Muscle layer of duodenum (tissue), 2 donors: ENCODE measurements around the gene ANKS1A.
"Not testable (repeated sequence)": the region's sequence is repeated elsewhere in the genome, so short reads cannot be mapped to it uniquely, and the experiment has no call there.

Source experiments
- H3K27ac ChIP-seq: one replicate; pipeline ENCODE4 v1.7.0; 2013; ENCODE audit warnings: mild to moderate bottlenecking, low read length
- H3K27me3 ChIP-seq: one replicate; pipeline ENCODE4 v1.7.0; 2013; ENCODE audit warnings: low read depth, mild to moderate bottlenecking, control low read depth, low read length
- H3K36me3 ChIP-seq, 2 donors: one replicate each; pipeline ENCODE4 v1.7.0; 2013; ENCODE audit warnings: low read length in 2 of 2, control low read depth in 1 of 2, mild to moderate bottlenecking in 1 of 2; ENCODE audit not compliant: insufficient read depth in 2 of 2, control insufficient read depth in 1 of 2
- H3K4me1 ChIP-seq, 2 donors: one replicate each; pipeline ENCODE4 v1.7.0; 2013; ENCODE audit warnings: low read length in 2 of 2, mild to moderate bottlenecking in 2 of 2, control low read depth in 1 of 2, moderate library complexity in 1 of 2; ENCODE audit not compliant: insufficient read depth in 2 of 2, control insufficient read depth in 1 of 2
- H3K4me3 ChIP-seq, 2 donors: one replicate each; pipeline ENCODE4 v1.7.0; 2013; ENCODE audit warnings: low read length in 2 of 2, low read depth in 1 of 2, mild to moderate bottlenecking in 1 of 2
- H3K9me3 ChIP-seq, 2 donors: one replicate each; pipeline ENCODE4 v1.7.0; 2013; ENCODE audit warnings: low read length in 2 of 2, control low read depth in 1 of 2, mild to moderate bottlenecking in 1 of 2; ENCODE audit not compliant: control insufficient read depth in 1 of 2
- donor health status: healthy.

ANKS1A gene

GRCh38 chr6:34924831-34925625, 36.0 kb downstream of the ANKS1A start:
- no peak overlapping the region for H3K27ac ChIP-seq
- no peaks in the 10 kb centered on the region for H3K9me3 ChIP-seq
- H3K4me3 ChIP-seq, result no peak overlapping the region
- no peaks in the 10 kb centered on the region for H3K36me3 ChIP-seq
- H3K27me3 ChIP-seq, result no peaks in the 10 kb centered on the region
- H3K4me1 ChIP-seq, result no peaks in the 10 kb centered on the region

- Histone ChIP-seq H3K27ac (no peak overlapping the region), H3K27me3 (no peaks in the 10 kb centered on the region), H3K36me3 (no peaks in the 10 kb centered on the region), H3K4me3 (no peak overlapping the region), H3K9me3 (no peaks in the 10 kb centered on the region), H3K4me1 (no peaks in the 10 kb centered on the region)
These were observed 37.6 kb downstream of the ANKS1A start for GRCh38 chr6:34926655-34927054.

GRCh38 chr6:34928220-34928619, 39.2 kb downstream of the ANKS1A start:
- Histone ChIP-seq H3K27ac (no peak overlapping the region), H3K27me3 (no peaks in the 10 kb centered on the region), H3K4me3 (no peak overlapping the region), H3K36me3 (no peaks in the 10 kb centered on the region), H3K9me3 (no peaks in the 10 kb centered on the region), H3K4me1 (no peaks in the 10 kb centered on the region)

- Histone ChIP-seq H3K9me3 (no peaks in the 10 kb centered on the region), H3K36me3 (no peaks in the 10 kb centered on the region), H3K4me1 (no peaks in the 10 kb centered on the region), H3K4me3 (no peak overlapping the region), H3K27ac (no peak overlapping the region), H3K27me3 (no peaks in the 10 kb centered on the region)
These were observed 39.6 kb downstream of the ANKS1A start for GRCh38 chr6:34928695-34929094.

- H3K36me3 ChIP-seq, result no peaks in the 10 kb centered on the region
- no peak overlapping the region for H3K27ac ChIP-seq
- H3K9me3 ChIP-seq, result no peaks in the 10 kb centered on the region
- no peak overlapping the region for H3K4me3 ChIP-seq
- no peaks in the 10 kb centered on the region for H3K27me3 ChIP-seq
- peaks cover 0 to 2% of the 10 kb centered on the region in 2 donors for H3K4me1 ChIP-seq
These were observed 40.4 kb downstream of the ANKS1A start for GRCh38 chr6:34929241-34929978.

- peaks cover 0 to 10% of the 10 kb centered on the region in 2 donors for H3K4me1 ChIP-seq
- no peaks in the 10 kb centered on the region for H3K9me3 ChIP-seq
- no peaks in the 10 kb centered on the region for H3K27me3 ChIP-seq
- no peak overlapping the region for H3K4me3 ChIP-seq
- H3K36me3 ChIP-seq, result no peaks in the 10 kb centered on the region
- H3K27ac ChIP-seq, result no peak overlapping the region
These were observed 41.2 kb downstream of the ANKS1A start for GRCh38 chr6:34930221-34930620.

GRCh38 chr6:34932202-34932601, 43.1 kb downstream of the ANKS1A start:
- H3K9me3 ChIP-seq, H3K27me3 ChIP-seq, H3K27ac ChIP-seq, H3K4me3 ChIP-seq, H3K36me3 ChIP-seq: not testable (repeated sequence)
- peaks cover 0 to 12% of the 10 kb centered on the region in 2 donors for H3K4me1 ChIP-seq

- Histone ChIP-seq H3K36me3 (no peaks in the 10 kb centered on the region), H3K27ac (no peak overlapping the region), H3K4me1 (peaks cover 0 to 12% of the 10 kb centered on the region in 2 donors), H3K9me3 (no peaks in the 10 kb centered on the region), H3K27me3 (no peaks in the 10 kb centered on the region), H3K4me3 (no peak overlapping the region)
These were observed 45.5 kb downstream of the ANKS1A start for GRCh38 chr6:34934516-34934915.

- H3K27me3 ChIP-seq, result no peaks in the 10 kb centered on the region
- no peak overlapping the region for H3K27ac ChIP-seq
- H3K4me3 ChIP-seq, result no peak overlapping the region
- H3K9me3 ChIP-seq, result no peaks in the 10 kb centered on the region
- peaks cover 0 to 12% of the 10 kb centered on the region in 2 donors for H3K4me1 ChIP-seq
- no peaks in the 10 kb centered on the region for H3K36me3 ChIP-seq
These were observed 49.2 kb downstream of the ANKS1A start for GRCh38 chr6:34938268-34938667.

GRCh38 chr6:34940030-34940434, 51.0 kb downstream of the ANKS1A start:
- no peaks in the 10 kb centered on the region for H3K9me3 ChIP-seq
- H3K36me3 ChIP-seq, result no peaks in the 10 kb centered on the region
- H3K27me3 ChIP-seq, result no peaks in the 10 kb centered on the region
- no peak overlapping the region for H3K27ac ChIP-seq
- H3K4me1 ChIP-seq, result peaks cover 0 to 3% of the 10 kb centered on the region in 2 donors
- no peak overlapping the region for H3K4me3 ChIP-seq

- Histone ChIP-seq H3K4me1 (no peaks in the 10 kb centered on the region), H3K36me3 (no peaks in the 10 kb centered on the region), H3K4me3 (no peak overlapping the region), H3K27ac (no peak overlapping the region), H3K9me3 (no peaks in the 10 kb centered on the region), H3K27me3 (no peaks in the 10 kb centered on the region)
These were observed 52.4 kb downstream of the ANKS1A start for GRCh38 chr6:34941421-34941820.
